Activated gamma-delta T cell treated with Interleukin-2 at 50 U/mL for 16 hours (primary cell): ENCODE results near the gene MTA2.

Experiments used
- DNase-seq: peaks from one replicate; pipeline ENCODE4 v3.0.0-alpha.2; 2020

Gene MTA2

DNA sequence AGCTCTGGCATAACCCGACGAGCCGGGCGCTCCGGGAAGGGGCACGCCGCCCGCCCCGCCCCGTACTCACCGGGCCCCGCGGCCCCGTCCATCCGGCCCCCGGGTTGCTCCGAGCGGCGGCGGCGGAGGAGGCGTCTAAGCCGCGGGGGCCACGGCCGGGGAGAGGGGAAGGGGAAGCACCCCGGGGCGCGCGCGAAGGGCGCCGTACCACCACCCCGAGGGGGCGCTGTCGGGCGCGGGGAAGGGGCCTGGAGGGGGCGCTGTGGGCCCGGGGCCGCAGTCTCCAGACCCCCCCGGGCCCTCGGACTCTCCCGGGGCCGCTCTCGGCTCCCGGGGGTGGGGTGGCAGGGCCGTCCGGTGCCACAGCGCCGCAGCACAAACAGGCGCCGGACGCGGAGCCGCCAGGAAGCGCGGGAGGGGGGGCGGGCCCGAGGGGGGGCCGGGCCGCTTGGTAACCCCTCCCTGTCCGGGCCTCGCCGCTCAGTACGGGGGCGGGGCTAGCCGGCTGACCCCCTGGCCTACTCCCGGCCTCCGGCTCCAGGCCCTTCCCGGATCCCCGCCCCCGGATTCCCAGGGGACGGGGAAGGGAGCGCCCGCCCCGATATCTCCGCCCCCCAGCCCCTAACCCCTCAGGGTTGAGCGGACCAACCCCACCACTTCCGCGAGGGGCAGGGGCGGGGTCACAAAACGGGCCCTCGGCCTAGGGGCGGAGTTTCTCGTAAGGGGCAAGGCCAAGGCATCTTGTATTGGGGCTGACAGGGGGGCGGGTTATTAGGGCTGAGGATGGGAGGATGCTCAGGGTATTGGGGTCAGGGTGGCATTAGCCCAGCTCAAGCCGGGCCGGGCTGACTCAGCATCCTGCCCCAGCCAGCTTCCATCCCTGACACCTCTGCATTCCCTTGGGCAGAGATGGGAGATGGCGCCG, 11.0 kb upstream of the MTA2 start, which contains the start of the genes EML3 and ROM1:
TSS of gene EML3 (minus strand) at position 410 of the 925 bp plus-strand sequence. CDS start at position 92, 318 bp downstream.
TSS of gene ROM1 (plus strand) at position 892 of the 925 bp plus-strand sequence. CDS start at position 917, 25 bp downstream.
- DNase-seq: peak; percentile 91

DNA sequence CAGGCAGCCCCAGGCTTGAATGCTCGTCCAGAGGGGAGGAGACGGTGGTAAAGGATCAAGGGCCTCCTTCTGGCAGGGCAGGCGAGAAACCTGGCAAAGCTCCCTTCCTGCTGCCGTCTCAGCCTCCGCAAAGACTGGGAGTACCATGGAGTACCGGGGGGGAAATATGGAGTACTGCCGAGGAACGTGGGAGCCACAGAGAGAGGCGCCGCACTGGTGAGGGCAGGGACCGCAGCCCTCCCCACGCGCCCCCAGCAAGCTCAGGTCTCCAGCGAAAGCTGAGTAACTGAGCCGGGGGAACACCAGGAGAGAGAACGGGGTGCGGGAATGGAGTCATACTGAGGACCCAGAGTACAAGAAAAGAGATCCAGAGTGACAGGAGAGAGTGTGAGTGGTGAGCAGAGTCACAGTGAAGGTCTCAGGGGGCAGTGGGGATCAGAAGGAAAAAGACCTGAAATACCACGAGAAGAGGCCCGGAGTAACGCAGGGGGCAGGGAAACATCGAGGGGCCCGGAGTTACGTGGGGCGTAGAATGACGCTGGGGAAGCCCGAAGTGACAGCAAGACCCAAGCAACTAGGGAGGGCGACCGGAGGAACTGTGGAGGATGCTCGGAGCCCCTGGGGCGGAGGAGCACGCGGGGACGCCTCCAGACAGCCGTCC, 10.2 kb upstream of the MTA2 start:
- DNase-seq: no peak

DNA sequence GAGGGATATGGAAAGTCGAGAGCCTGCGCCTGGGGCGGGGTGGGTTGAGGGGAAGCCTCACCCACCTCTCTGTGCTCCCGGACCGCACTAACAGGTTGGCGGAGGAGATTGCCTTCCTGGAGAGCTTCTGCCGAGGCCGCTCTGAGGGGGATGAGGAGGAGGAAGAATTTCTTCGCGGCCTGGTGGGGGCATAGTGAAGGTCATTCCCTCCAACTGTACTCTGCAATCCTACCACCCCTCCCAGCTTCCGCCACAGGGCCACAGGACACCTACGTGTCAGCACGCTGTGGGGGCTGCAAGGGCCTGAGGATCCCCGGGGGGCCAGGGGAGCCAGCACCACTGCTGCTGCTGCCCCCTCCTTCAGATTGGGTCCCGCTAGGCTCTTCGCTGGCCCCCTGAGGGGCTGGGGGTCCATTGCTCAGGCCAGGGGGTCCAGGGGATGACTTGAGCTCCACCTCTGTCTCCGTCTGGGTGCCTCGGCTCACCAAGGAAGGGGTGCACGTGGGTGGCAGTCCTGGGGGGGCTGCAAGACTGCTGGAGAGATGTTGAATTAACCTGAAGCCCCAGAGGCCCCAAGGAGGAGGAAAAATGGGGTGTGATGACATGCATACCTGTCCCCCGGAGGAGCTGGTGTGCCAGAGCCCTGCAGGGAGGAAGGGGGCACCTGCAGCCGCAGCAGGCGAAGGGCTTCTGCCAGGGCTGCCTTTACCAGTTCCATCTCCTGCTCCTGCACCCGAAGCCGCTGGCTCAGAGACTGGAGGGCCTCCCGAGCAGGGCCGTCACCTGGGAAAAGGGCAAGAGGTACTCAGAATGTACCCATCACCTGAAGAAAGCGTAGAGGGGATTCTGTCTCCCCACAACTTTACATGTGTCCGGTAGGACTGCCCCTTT, 9.4 kb upstream of the MTA2 start:
- DNase-seq: no peak

DNA sequence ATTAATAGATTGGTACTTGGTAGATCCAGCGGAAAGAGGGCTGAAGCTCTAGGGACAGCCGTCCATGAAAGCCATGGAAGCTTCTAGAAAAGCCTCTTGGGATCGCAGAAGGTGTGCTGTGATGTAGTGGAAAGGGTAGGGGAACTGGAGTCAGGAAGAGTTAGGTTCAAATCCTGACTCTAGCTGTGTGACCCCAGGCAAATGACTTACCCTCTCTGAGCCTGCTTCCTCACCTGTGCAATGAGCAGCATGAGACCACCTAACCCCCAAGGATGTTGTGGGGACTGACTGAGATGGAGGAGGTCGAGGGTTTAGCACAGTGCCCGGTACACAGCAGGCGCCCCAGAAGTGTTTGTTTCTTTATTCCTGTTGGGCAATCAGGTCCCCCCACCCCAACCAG, 8.7 kb upstream of the MTA2 start:
- no peak for DNase-seq

DNA sequence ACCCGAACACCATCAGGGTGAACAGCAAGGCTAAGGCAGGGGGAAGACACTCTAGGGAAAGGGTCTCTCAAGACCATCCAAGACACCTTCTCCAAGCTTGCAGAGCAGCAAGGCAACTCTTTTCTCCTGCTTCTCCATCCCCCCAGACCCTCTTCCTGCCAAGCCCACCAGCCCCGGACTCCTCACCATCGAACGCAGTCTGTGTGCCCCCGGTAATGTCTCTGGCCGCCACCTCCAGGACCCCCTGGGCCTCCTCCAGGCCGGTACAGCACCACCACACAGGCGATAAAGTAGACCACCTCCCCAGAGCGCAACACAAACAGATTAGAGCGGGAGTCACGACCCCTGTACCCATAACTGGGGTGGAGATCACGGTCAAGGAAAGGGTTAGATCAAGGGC, 7.1 kb upstream of the MTA2 start:
- DNase-seq: no peak

DNA sequence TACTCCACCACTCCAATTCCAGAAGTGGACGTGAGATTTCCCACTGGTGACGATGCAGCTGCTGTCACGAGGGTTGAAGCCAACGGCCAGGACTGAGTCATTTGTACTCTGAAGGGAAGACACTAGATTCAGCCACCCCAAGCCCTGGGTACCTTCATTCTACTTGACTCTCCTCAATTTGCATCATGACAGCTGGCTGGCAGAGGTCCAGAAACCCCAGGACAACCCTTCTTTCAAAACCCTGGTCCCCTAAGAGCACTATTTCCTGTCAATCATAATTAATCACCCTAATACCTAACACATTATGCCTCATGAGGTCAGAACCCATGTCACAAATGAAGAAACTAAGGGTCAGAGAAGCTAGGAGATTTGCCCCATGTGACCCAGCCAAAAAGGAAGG, 6.0 kb upstream of the MTA2 start:
- DNase-seq: no peak

DNA sequence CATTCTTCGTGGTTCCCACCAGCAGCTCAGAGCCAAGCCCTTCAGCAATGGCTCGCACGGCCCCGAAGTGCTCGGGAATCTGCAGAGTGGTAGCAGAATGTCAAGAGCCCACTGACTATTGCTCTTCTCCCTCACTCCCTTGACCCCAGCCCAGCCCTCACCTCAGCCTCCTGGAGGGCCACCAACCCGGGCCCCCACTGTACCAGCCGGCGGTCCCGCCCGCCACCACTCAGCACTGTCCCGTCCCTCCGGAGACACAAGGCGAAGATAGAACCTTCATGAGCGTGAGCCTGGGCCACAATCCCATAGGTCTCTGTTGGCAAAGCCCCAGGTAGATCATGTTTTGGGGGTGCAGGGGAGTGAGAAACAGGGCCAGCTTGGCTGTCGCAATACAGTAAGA, 4.2 kb upstream of the MTA2 start:
- no peak for DNase-seq

DNA sequence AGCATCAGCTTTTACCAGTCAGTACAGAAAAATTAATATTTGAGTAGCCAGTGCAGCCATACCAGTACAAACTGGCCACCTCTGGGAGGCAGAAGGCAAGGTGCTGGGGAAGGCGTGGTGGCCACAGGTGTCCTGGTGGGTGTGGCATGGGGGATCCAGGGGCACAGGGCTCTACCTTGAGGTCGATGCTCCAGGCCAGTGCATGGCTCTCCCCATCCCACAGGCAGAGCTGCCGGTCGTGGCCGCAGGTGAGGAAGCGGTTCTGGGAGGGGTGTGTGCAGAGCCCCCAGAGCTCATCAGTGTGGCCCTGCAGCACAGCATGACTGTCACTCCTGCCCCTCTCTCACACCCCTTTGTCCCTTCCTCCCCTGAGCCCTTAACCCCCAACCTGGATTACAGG, 3.8 kb upstream of the MTA2 start:
- DNase-seq: no peak

DNA sequence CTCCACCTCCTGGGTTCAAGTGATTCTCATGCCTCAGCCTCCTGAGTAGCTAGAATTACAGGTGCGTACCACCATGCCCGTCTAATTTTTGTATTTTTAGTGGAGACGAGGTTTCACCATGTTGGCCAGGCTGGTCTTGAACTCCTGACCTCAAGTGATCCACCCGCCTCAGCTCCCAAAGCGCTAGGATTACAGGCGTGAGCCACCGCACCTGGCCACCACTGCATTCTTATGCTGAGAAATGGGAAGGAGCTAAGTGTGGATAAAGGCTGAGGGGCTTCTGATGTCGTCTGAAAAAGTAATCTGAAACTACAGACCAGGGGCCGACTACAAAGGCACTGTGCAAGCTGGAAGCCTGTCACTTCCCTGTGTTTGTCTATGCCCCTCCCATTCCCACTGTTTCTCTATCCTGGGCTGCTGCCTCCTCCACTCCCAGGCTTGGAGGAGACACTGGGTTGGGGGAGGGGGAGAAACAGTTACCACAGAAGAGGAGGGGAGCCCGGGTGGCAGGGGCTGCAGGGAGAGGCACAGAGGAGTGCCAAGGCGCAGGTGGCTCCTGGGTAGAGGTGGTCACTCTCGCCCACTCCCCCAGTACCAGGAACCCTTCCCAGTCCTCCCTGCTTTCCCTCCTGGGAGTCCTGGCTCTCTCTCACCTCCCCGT, 2.9 kb upstream of the MTA2 start:
- no peak for DNase-seq

DNA sequence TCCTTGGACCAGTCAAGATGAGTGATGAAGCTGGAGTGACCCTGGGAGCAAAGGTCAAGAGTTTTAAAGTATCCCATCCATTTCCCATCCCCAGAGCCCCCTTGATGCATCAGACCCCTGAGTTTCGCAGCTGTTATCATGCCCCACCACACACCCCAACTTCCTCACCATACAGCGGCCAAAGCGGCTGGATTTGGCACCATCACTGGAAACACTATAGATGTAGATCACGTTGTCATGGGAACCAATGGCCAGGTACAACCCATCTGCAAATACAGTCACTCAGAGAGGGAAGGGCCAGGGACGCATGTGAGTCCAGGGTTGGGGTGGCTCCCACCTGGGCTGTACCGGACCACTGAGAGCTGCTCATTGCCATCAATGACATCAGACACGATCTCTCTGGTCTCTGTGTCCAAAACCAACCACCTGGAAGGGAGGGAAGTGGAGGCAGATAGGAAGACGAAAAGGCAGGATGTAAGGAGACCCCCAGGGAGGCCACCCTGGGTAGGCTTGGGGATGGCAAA, 2.2 kb upstream of the MTA2 start:
- no peak for DNase-seq

DNA sequence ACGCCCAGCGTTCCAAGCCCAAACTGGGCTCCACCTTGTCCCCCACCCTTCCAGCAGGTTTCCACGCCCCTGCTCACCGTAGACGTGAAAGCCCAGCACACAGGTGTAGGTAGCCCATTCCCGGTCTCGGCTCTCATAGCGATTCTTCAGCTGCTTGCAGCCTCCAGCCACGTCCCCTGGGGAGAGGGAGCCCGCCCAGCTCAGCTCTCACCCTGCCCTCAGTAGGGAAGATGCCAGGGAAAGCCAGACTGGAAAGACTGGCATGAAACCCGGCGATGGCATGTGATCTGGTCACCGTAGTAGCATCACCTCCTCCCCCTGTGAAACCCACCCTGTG, 1.4 kb upstream of the MTA2 start:
- DNase-seq: no peak

DNA sequence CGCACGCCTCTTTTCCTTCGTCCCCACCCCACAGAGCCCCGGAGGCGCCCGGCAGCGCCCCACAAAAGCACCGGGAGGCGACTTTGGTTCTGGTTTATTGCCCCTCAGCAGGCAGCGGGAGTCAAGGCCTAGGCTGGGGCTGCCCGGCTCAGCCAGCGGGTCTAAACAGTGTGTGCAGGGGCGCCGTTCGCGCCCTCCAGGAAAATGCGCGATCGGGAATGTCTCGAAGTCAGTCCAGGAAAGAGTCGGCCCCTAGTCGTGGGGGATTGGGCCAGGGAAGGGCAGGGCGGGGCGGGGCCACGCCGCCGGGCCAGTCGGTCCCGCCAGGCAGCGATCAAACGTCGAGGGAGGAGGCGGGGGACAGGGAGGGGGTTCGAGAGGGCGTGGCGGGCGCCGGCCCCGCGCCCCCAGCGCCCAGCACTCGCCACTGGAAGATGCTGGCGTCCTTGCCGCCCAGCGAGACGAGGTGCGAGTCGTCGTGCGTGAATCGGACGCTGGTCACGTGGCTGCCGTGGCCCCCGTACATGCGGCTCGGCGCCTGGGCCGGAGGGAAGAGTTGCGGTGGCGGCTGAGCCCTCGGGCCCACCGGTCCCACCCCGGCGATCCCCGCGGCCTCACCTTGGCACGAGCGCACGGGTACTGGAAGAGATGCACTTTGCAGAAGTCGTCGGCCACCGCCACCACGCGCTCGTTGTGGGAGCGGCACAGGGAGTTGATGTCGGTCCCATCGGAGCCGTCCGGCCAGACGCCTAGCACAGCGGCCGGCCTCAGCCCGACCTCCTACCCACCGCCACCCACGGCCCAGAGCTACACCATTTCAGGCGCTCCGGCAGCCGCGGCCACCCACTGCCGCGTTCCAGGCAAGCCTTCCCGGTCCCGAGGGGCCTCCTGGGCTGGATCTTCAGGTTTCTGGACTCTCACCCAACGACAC, 741 bp upstream of the MTA2 start:
- no peak for DNase-seq

DNA sequence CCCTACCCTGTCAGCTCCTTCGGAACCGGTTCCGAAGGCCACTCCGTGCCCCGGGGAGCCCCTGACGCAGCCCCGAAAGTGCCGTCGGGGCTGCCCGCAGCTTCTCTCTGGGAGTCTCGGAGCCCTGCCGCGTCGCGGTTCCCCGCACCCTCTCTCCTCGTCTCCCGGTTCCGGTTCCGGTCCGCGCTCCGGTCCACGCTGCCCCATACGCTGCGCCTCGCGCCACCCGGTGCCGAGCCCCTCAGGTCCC, 618 bp downstream of the MTA2 start:
- peak; percentile 28 for DNase-seq

DNA sequence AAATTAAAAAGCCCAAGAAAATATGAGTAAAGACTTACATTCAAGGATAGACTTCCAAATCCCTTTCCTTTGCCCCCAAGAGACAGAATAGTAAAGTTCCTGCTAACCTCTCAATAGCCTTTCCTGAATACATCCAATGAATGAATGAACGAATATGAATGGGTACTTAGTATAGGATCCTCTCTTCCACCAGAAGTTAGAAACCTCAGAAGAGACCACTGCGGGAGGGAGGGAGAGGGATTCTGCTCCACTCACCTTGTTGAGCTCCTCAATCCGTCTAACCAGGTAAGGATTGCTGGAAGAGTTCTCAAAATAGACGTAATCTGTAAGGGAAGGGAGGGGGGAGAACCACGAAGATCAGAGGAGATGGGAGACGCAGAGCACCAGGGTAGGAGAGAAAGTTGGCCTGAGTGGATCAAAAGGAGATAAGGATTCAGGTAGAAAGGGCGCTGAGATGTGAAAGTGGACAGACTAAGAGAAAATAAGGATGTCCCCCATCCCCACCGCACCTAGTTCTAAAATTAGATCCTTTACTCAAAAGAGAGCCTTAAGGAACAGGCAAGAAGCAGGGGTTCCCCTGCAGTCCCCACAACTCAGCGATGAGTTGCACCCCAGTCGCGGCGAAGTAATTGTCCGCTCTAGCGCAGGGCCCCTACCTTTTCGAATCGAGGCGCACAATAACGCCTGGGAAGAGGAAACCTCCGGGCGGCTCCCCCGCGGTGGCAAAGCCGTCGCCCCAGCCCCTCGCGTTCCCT, 1.1 kb downstream of the MTA2 start:
- DNase-seq: no peak

DNA sequence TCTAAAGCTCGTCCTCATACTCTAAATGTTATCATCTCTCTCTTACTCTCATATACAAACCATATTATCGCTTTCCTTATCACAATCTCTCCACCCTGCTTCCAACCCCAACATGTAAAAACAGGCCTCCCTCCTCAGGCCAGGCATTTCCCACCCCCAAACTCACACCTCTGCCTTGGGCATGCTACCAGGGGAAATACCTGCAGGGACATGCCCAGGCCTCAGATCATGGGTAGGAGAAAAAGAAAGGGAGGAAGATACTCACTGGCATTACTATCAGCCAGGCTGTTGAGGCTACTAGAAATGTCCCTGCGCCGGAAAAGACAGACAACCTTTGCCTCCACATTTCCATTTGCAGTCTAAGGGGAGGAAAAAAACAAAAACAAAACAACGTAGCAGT, 1.8 kb downstream of the MTA2 start:
- DNase-seq: no peak

DNA sequence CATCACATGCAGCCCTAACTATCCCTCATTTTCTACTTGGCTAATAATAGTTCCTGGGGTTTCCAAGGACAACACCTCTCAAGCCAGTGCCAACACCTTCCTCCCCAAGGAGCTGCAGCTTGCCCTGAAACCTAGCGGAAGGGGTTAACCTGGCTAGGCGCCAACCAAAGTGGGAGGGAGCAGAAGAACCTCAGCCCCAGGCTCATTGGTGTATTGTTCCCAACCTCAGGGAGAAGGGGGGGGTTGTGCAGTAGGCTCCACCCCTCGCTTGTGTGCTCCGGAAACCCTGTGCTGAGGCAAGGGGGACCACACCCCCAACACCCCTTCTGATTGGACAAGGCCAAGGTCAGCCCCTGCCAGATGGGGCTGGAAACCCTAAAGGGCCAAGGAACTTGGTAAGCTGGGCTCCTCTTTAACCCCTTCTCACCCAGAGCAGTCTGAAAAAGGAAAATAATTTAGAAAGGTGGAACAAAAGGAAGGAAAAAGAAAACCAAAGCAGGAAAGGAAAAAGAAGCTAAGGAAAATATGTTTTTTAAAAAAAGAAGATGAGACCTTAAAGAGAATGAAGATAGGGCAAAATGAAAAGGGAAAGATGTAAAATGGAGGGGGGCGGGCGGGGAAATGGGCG, 2.5 kb downstream of the MTA2 start:
- peak; percentile 96 for DNase-seq

DNA sequence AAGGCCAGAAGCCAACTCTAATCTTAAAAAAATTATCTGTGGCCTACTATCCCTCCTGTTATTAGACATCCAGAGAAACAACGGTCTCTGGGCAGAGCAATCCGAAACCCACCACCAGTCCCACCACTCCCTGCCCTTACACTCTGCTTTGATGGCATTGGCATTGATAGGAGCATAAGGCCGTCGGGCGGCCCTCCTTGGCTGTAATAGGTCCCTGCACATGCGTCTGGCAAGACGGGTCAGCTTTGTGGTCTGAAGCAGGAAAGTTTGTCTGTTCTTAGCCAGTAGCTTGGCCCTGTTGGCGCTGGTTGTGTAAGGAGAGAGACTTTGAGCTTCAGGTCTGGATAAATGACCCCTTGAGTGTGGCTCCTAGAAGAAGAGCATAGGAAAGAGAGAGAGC, 6.5 kb downstream of the MTA2 start:
- no peak for DNase-seq

DNA sequence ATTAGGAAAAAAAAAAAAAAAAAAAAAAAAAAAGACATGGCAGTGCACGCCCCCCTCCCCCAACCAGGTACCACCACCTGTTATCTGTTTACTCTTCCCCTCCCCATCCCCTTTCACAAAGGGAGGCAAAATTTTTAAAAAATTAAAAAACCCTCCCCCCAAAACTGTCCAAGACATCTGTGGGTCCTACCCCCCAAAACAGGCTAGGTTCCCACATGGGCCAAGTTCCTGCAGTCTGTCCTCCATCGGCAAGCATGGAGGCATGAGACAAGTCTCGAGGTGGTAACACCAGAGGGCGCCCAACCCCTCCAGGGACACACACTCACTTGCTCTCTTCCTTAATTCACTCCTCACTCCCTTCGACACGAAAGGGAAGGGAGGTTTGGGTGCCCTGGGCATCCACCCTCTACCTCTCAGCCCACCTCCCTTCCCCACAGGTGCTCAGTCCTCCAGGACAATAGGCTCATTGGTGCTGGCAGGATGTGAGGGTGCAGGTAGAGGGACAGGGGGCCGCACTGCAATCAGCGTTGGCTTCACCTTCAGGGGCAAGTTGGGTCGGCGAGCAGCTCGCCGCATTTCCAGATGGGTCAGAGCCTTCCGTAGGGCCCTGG, 8.1 kb downstream of the MTA2 start:
- DNase-seq: peak; percentile 76

DNA sequence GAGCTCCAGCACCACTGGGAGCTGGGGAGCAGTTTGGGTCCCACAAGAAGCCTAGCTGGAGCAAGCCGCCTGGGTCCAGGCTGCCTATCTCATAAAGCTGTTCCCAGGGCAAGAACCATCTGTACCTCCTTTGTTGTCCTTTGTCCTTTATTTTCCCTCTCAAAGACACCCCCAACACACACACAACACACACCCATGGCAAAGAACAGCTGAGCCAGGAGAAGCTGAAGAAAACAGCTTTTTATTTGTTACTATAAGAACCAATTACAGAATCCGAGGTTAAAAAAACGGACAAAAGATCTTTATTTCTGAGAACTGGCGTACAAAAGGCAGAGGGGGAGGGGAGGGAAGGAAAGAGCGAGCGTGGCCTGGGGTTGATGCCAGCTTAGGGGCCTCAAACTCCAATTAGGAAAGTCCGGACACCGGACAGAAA, 8.7 kb downstream of the MTA2 start:
- no peak for DNase-seq
